Effector memory CD4-positive, alpha-beta T cell (primary cell): ENCODE measurements around the gene LAMA2.

Source experiments
- DNase-seq, 3 donors: peaks; one replicate each; pipeline ENCODE4 v3.0.0-alpha.2; 2020
- H3K27ac ChIP-seq: 2 replicates; pipeline ENCODE4 v1.7.0; 2013; ENCODE audit warnings: mild to moderate bottlenecking, low read length, moderate library complexity; ENCODE audit not compliant: insufficient read depth, poor library complexity, severe bottlenecking
- H3K27me3 ChIP-seq: replicated peaks from 2 replicates; pipeline ENCODE4 v1.7.0; 2013; ENCODE audit warnings: mild to moderate bottlenecking, low read length; ENCODE audit not compliant: insufficient read depth, control insufficient read depth, poor library complexity, severe bottlenecking
- H3K36me3 ChIP-seq: 2 replicates; pipeline ENCODE4 v1.7.0; 2013; ENCODE audit warnings: mild to moderate bottlenecking, low read length, moderate library complexity; ENCODE audit not compliant: control insufficient read depth, insufficient read depth
- H3K4me1 ChIP-seq: 2 replicates; pipeline ENCODE4 v1.7.0; 2013; ENCODE audit warnings: low read length, mild to moderate bottlenecking; ENCODE audit not compliant: control insufficient read depth, insufficient read depth, poor library complexity, severe bottlenecking
- H3K4me3 ChIP-seq: 2 replicates; pipeline ENCODE4 v1.7.0; 2013; ENCODE audit warnings: low read length, low read depth, mild to moderate bottlenecking; ENCODE audit not compliant: insufficient read depth, poor library complexity, severe bottlenecking
- H3K9me3 ChIP-seq: 2 replicates; pipeline ENCODE4 v1.7.0; 2013; ENCODE audit warnings: mild to moderate bottlenecking, low read length, moderate library complexity; ENCODE audit not compliant: control insufficient read depth

LAMA2 gene

GRCh38 chr6:129364037-129364436 lies 481.1 kb downstream of the LAMA2 start:
- Histone ChIP-seq H3K4me1 (no peaks in the 10 kb centered on the region), H3K9me3 (no peaks in the 10 kb centered on the region), H3K27me3 (no peaks in the 10 kb centered on the region), H3K4me3 (no peak overlapping the region), H3K27ac (no peak overlapping the region), H3K36me3 (no peaks in the 10 kb centered on the region)
- no peak for DNase-seq

DNA sequence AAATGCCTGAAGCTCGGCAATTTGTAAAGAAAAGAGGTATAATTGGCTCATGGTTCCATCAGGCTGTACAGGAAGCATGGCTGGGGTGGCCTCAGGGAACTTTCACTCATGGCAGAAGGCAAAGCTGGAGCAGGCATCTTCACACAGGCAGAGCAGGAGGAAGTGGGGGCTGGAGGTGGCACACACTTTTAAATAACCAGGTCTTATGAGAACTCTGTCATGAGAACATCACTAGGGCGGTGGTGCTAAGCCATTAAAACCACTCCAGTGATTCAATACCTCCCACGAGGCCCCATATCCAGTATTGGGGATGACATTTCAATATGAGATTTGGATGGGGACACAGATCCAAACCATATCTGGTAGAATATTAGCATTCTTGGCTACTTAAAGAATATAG lies 481.8 kb downstream of the LAMA2 start:
- H3K27me3 ChIP-seq: no peaks in the 10 kb centered on the region
- no peaks in the 10 kb centered on the region for H3K9me3 ChIP-seq
- no peak for DNase-seq
- H3K4me3 ChIP-seq: no peak overlapping the region
- H3K4me1 ChIP-seq: no peaks in the 10 kb centered on the region
- H3K36me3 ChIP-seq: no peaks in the 10 kb centered on the region
- no peak overlapping the region for H3K27ac ChIP-seq

- Histone ChIP-seq H3K4me1 (no peaks in the 10 kb centered on the region), H3K27me3 (no peaks in the 10 kb centered on the region), H3K27ac (no peak overlapping the region), H3K36me3 (no peaks in the 10 kb centered on the region), H3K9me3 (no peaks in the 10 kb centered on the region), H3K4me3 (no peak overlapping the region)
- DNase-seq: no peak
Observed at GRCh38 chr6:129368076-129368475, 485.1 kb downstream of the LAMA2 start.

DNA sequence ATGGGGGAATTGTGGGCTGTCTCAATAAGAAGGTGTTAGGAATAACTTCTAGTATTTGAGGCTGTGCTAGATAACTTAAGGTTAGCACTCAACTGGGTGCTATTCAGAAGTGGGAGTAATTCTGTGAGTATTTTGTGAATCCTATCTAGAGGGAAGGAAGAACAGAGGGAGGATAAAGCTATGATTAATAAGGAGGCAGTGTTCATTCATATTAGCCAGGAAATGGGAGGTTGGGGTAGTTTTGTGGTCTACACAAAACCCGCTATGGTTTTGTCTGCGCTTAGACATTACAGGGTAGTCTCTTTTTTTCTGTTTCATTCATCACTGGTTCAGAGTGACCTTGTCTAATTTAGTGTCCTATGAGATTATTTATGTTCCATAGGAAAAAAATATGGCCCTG lies 486.0 kb downstream of the LAMA2 start:
- Histone ChIP-seq H3K27me3 (no peaks in the 10 kb centered on the region), H3K4me1 (no peaks in the 10 kb centered on the region), H3K9me3 (no peaks in the 10 kb centered on the region), H3K27ac (no peak overlapping the region), H3K36me3 (no peaks in the 10 kb centered on the region), H3K4me3 (no peak overlapping the region)
- no peak for DNase-seq

DNA sequence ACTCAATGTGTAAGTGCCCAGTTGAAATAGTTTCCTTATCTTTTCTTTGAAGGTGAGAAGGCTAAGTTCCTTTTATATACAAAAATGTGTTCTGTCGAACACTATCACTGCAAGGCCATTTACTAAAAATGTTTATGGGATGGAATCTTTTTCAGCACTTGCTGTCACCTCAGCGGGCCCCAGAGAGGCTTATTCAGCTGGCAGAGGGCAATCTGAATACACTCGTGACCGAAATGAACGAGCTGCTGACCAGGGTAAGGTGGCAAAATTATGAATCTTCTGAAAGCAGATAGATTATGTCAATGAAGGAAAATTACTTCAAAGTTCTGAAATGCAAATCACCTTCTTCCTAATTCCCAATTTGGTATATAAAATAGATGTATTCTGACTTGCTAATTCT lies 486.8 kb downstream of the LAMA2 start:
- Histone ChIP-seq H3K27me3 (no peaks in the 10 kb centered on the region), H3K9me3 (no peaks in the 10 kb centered on the region), H3K4me3 (no peak overlapping the region)

DNA sequence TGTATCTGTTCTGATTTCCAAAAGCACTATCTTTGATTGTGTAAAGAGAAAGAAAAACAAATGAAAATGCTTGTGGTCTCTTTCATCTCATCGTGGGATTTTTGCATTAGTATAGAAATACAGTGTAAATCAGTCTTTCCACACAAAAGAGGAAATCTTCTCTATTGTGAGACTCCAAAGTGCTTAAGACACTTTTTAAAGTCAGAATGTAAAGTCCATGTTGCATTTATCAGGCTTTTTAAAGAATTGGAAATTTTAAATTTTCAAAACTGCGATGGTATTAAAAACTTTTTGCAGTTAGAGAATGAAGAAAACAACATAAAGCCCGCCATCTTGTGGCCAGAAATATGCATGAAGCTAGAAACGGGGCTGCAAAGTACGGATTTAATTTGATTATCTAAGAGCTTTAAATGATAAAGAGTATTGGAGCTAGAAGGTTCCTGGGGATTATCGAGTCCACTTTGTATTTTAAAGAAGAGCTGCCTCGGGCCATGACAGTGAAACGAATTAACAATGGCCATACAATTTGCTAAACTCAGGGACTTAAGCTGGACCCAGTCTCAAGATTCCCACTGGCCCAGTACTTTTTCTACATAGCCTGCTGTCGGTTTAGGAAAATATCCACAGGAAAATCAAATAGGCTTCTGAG lies 487.5 kb downstream of the LAMA2 start:
- H3K27ac ChIP-seq: no peak overlapping the region
- H3K4me3 ChIP-seq: no peak overlapping the region
- peak in 1 of 3 donors; percentile 12 for DNase-seq

More for the DNA sequence above, 486.8 kb downstream of the LAMA2 start:
- no peak for DNase-seq
- Histone ChIP-seq H3K4me1 (no peaks in the 10 kb centered on the region), H3K27ac (no peak overlapping the region), H3K36me3 (no peaks in the 10 kb centered on the region)

GRCh38 chr6:129381885-129382284 lies 498.9 kb downstream of the LAMA2 start:
- H3K4me3 ChIP-seq: no peak overlapping the region
- no peaks in the 10 kb centered on the region for H3K36me3 ChIP-seq
- no peaks in the 10 kb centered on the region for H3K27me3 ChIP-seq
- H3K9me3 ChIP-seq: no peaks in the 10 kb centered on the region
- no peak overlapping the region for H3K27ac ChIP-seq
- DNase-seq: no peak
- H3K4me1 ChIP-seq: no peaks in the 10 kb centered on the region

More for the DNA sequence above, 487.5 kb downstream of the LAMA2 start:
- H3K36me3 ChIP-seq: no peaks in the 10 kb centered on the region
- no peaks in the 10 kb centered on the region for H3K9me3 ChIP-seq
- no peaks in the 10 kb centered on the region for H3K27me3 ChIP-seq
- H3K4me1 ChIP-seq: no peaks in the 10 kb centered on the region

GRCh38 chr6:129382916-129383315 lies 500.0 kb downstream of the LAMA2 start:
- Histone ChIP-seq H3K27ac (no peak overlapping the region), H3K4me1 (no peaks in the 10 kb centered on the region), H3K27me3 (no peaks in the 10 kb centered on the region), H3K4me3 (no peak overlapping the region), H3K36me3 (no peaks in the 10 kb centered on the region), H3K9me3 (no peaks in the 10 kb centered on the region)
- no peak for DNase-seq

DNA sequence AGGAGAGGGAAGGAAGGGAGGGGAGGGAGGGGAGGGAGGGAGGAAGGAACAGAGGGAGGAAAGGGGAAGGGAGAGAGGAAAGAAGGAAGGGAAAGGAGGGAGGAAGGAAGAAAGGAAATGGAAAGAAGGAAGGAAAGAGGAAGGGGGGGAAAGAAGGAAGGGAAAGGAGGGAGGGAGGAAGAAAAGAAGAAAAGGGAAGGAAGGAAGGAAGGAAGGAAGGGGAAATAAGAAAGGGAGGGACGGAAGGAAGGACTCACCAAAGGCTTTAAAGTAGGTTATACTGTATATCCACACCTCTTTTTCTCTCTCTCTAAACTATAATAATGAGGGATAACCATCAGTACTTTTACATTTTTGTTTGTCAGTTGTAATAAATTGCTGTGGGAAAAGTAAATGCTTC lies 502.2 kb downstream of the LAMA2 start:
- Histone ChIP-seq H3K27ac (no peak overlapping the region), H3K9me3 (no peaks in the 10 kb centered on the region), H3K4me3 (no peak overlapping the region), H3K36me3 (no peaks in the 10 kb centered on the region), H3K27me3 (no peaks in the 10 kb centered on the region), H3K4me1 (no peaks in the 10 kb centered on the region)
- DNase-seq: no peak

- H3K4me3 ChIP-seq: no peak overlapping the region
- no peak for DNase-seq
- H3K36me3 ChIP-seq: no peaks in the 10 kb centered on the region
- no peaks in the 10 kb centered on the region for H3K4me1 ChIP-seq
- H3K27ac ChIP-seq: no peak overlapping the region
- H3K27me3 ChIP-seq: no peaks in the 10 kb centered on the region
- no peaks in the 10 kb centered on the region for H3K9me3 ChIP-seq
Observed at GRCh38 chr6:129390900-129391299, 508.0 kb downstream of the LAMA2 start.
